Heart right ventricle (tissue), 16 donors: ENCODE data around the gene FADD. TPM values are rescaled to one million over a fixed set of nuclear protein-coding genes. Genes with fewer than 3 reads are reported as not detected.
A peak's percentile ranks its signal among the peaks of the same experiment; 100 is the strongest.

ENCODE experiments used
- ATAC-seq, 8 donors: fragments of 200-7000 bp; cut with Tn5 transposase; one replicate each; pipeline ENCODE4 v1.9.1; 2020; ENCODE audit warnings: mild to moderate bottlenecking in 8 of 8, moderate library complexity in 8 of 8, moderate number of reproducible peaks in 1 of 8
- DNase-seq, 2 donors: peaks; one replicate each; pipeline ENCODE4 v3.0.0-alpha.2; 2020
- H3K27ac ChIP-seq, 10 donors: fragments of 200-600 bp; sonication (generic) in 2 of 10; one replicate each; pipeline versions ENCODE4 v1.5.0 to v1.8.0; 2020 to 2022; ENCODE audit warnings: mild to moderate bottlenecking in 3 of 10
- H3K27me3 ChIP-seq, 7 donors: fragments of 200-600 bp; one replicate each; pipeline ENCODE4 v1.8.0; 2021 to 2022; ENCODE audit warnings: mild to moderate bottlenecking in 2 of 7
- H3K36me3 ChIP-seq, 9 donors: fragments of 200-600 bp; sonication (generic) in 1 of 9; one replicate each; pipeline versions ENCODE4 v1.5.0 to v1.8.0; 2020 to 2022; ENCODE audit warnings: mild to moderate bottlenecking in 2 of 9
- H3K4me1 ChIP-seq, 9 donors: fragments of 200-600 bp; sonication (generic) in 1 of 9; one replicate each; pipeline versions ENCODE4 v1.5.0 to v1.8.0; 2020 to 2022; ENCODE audit warnings: mild to moderate bottlenecking in 4 of 9
- H3K4me3 ChIP-seq, 10 donors: fragments of 200-600 bp; sonication (generic) in 2 of 10; one replicate each; pipeline versions ENCODE4 v1.5.0 to v1.8.0; 2020 to 2022; ENCODE audit warnings: mild to moderate bottlenecking in 7 of 10, moderate library complexity in 2 of 10
- H3K9me3 ChIP-seq, 11 donors: fragments of 200-600 bp in 10 of 11; sonication (generic) in 2 of 11; one replicate each; pipeline versions ENCODE4 v1.5.0 to v1.8.0; 2013 to 2022; ENCODE audit warnings: mild to moderate bottlenecking in 2 of 11, control low read depth in 1 of 11, moderate library complexity in 1 of 11
- WGBS, 2 donors: extraction: QIAGEN DNeasy Blood & Tissue Kit; methylation state at CpG; one replicate each; pipeline ENCODE4 v1.1.7; 2013; ENCODE audit warnings: inconsistent platforms in 1 of 2; 5-methylcytosine and 5-hydroxymethylcytosine counted together
- intact Hi-C, 10 donors: fragments of 100-400 bp; cut with DNase I; formaldehyde crosslinking; loops; one replicate each; pipeline versions ENCODE4 v1.11.1 to v1.14.2; 2022
- polyA plus RNA-seq, 2 donors: library from polyadenylated mRNA; stranded (reverse); fragments of 200-250 nt; gene quantifications; one replicate each; pipeline ENCODE4 v1.2.3, GENCODE V29; 2013
- total RNA-seq, 10 donors: library from RNA; stranded (reverse); fragmentation: NEBNext Ultra II Directional in 3 of 10; extraction: Animal tissue kit (Norgen Biotek cat#: 25700) in 3 of 10; gene quantifications; one replicate each; pipeline versions ENCODE4 v1.2.1 to v1.2.4, GENCODE V29; 2021 to 2023
- TF ChIP-seq, protein P1 (sequence below), 9 donors: fragments of 200-600 bp; sonication (generic) in 2 of 9; IDR thresholded peaks; one replicate each; pipeline versions ENCODE4 v1.5.0 to v1.8.0; 2021 to 2022; ENCODE audit warnings: antibody characterized with exemption in 9 of 9, mild to moderate bottlenecking in 5 of 9, moderate library complexity in 1 of 9
- donor health status: Arrhythmogenic right ventricular cardiomyopathy.
- donor health status: ischemic (EF 13 %, LVEDD 7.1; RV severe dilation, severe dysfunction).
- donor health status: healthy with polysubstance abuse.
- donor health status: DM: no; HTN: yes; CAD: no.
- donor health status: DM: no; HTN: no; CAD: no.
- donor health status: ischemic (EF 25% LVEDD 6.9; RV normal size, moderate dysfunction).
- donor health status: ischemic (EF 25% LVEDD 5.7; RV mildly dilated, moderate dysfunction).
- donor health status: healthy.
- donor health status: DM: yes; HTN: yes; CAD: no.
- donor health status: Ischemic cardiomyopathy.
- donor health status: ischemic (EF 35%, LVEDD 5.7; RV mildly dilated, moderate dysfunction).
- donor health status: nonischemic (EF 11% LVEDD 7.7; RV severe dilation, severe dysfunction).
- donor health status: DM: yes; HTN: yes; CAD: no.
- donor health status: PGD.
- donor health status: ischemic (EF 29% LVEDD 5.4; RV normal size, mild dysfunction).
- donor health status: nonischemic (EF 23%, LVEDD 6.1; RV moderate dilation, normal function).

FADD gene
- total and polyA plus RNA-seq, 12 donors: 4.8 to 16.9 (median 9.0) TPM

DNA sequence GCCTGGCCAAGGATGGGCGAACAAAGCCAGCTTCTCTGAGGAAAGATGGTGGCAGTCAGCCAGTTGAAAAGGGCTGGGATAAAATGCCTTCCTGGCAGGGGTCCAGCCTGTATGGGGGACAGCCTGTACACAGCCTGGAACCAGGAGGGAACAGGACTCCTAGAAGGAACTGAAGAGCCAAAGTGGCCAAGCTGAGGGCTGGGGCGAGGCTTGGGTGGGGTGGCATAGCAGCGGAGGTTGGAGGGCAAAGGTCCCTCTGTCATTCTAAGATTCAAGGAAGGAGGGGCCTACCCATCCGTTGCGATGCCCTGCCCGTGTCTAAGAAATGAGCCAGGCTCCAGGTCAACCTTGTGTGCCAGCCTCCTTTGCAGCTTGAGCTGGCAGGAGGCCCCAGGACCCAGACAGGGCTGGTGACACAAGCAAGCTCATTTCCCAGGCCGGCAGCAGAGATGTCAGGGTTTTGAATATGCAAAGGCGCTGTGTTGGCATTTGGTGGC lies 22.6 kb downstream of the FADD start:
- peak in 3 of 8 donors; percentile 33 to 51 (median 37) for ATAC-seq
- TF ChIP-seq, protein P1, sequence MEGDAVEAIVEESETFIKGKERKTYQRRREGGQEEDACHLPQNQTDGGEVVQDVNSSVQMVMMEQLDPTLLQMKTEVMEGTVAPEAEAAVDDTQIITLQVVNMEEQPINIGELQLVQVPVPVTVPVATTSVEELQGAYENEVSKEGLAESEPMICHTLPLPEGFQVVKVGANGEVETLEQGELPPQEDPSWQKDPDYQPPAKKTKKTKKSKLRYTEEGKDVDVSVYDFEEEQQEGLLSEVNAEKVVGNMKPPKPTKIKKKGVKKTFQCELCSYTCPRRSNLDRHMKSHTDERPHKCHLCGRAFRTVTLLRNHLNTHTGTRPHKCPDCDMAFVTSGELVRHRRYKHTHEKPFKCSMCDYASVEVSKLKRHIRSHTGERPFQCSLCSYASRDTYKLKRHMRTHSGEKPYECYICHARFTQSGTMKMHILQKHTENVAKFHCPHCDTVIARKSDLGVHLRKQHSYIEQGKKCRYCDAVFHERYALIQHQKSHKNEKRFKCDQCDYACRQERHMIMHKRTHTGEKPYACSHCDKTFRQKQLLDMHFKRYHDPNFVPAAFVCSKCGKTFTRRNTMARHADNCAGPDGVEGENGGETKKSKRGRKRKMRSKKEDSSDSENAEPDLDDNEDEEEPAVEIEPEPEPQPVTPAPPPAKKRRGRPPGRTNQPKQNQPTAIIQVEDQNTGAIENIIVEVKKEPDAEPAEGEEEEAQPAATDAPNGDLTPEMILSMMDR (IDR thresholded peaks at IDR 0.05): no peak
- intact Hi-C loops: loop anchor here in 1 of 10 donors (1.0 kb wide), 1 partner anchor 14 kb away; no protein-coding TSS in a partner anchor

DNA sequence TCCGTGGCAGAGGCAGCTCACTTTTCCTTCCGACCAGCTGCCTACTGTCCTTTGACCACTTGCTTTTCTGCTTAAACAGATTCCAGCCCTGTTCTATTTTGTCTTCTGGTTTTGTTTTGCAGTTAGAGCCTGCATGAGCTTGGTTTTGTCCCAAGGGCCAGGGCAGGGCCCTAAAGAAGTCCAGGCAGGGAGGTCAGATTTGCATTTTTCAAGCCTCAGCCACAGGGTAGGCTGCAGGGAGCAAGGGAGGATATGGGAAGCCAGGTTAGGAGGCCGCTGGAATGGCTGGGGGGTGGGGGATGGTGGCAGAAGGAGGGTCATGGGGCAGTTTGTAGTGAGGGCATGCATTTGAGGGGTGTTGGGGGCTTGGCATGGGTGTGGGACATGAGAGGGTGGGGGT lies 23.1 kb downstream of the FADD start:
- ATAC-seq (no peak), DNase-seq (no peak)
- Histone ChIP-seq H3K4me1 (peaks cover 0 to 9% (median 6%) of the 10 kb centered on the region in 9 donors), H3K9me3 (no peaks in the 10 kb centered on the region), H3K36me3 (no peaks in the 10 kb centered on the region), H3K27ac (no peak overlapping the region), H3K4me3 (no peak overlapping the region), H3K27me3 (no peaks in the 10 kb centered on the region)
- intact Hi-C loops: loop anchor here in 1 of 10 donors (1.0 kb wide), 1 partner anchor 13 kb away; no protein-coding TSS in a partner anchor
- 84 to 95% methylated on average over 3 of the region's 3 CpGs for WGBS, 2 donors
- TF ChIP-seq, protein P1 (IDR thresholded peaks at IDR 0.05): no peak

More for the DNA sequence above, 22.6 kb downstream of the FADD start:
- H3K27ac ChIP-seq: no peak overlapping the region
- no peaks in the 10 kb centered on the region for H3K27me3 ChIP-seq
- no peak overlapping the region for H3K4me3 ChIP-seq
- WGBS, 2 donors: 64 to 73% methylated on average over 8 of the region's 8 CpGs
- peaks cover 0 to 5% (median 1%) of the 10 kb centered on the region in 9 donors for H3K4me1 ChIP-seq
- no peak for DNase-seq
- no peaks in the 10 kb centered on the region for H3K36me3 ChIP-seq
- no peaks in the 10 kb centered on the region for H3K9me3 ChIP-seq

DNA sequence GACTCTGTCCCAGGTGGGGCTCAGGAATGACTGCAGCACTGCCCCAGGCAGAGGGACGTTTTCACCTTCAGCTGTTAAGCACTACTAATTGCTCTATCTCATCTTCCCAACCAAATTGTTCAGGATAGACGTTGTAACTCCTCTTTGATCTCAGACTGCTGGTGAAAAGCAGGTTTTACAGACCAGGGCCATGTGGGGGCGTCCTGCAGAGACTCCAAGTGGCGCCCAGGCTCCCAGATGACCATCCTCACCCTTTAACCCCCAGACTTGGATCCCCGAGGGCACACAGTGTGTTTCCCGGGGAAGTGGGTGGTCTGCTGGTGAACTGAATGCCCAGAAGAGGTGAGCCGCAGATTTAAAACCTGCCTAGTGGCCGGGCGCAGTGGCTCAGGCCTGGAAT lies 23.9 kb downstream of the FADD start:
- Histone ChIP-seq H3K36me3 (no peaks in the 10 kb centered on the region), H3K4me3 (no peak overlapping the region), H3K27me3 (no peaks in the 10 kb centered on the region), H3K27ac (no peak overlapping the region), H3K4me1 (peaks cover 0 to 15% (median 6%) of the 10 kb centered on the region in 9 donors), H3K9me3 (no peaks in the 10 kb centered on the region)
- DNase-seq (no peak), ATAC-seq (no peak)
- 53 to 61% methylated on average over 9 of the region's 9 CpGs for WGBS, 2 donors
- TF ChIP-seq, protein P1 (IDR thresholded peaks at IDR 0.05): peak in 2 of 9 donors; percentile 8 to 13
- intact Hi-C loops: loop anchor here in 1 of 10 donors (1.0 kb wide), 1 partner anchor 12 kb away; no protein-coding TSS in a partner anchor

- Histone ChIP-seq H3K27ac (no peak overlapping the region), H3K4me3 (no peak overlapping the region), H3K4me1 (peaks cover 0 to 15% (median 6%) of the 10 kb centered on the region in 9 donors), H3K27me3 (no peaks in the 10 kb centered on the region), H3K36me3 (no peaks in the 10 kb centered on the region), H3K9me3 (peaks cover 0 to 6% (median 0%) of the 10 kb centered on the region in 11 donors)
- DNase-seq (no peak), ATAC-seq (no peak)
- intact Hi-C loops: no loop called here
- WGBS, 2 donors: 91 to 92% methylated on average over 10 of the region's 10 CpGs
- TF ChIP-seq, protein P1 (IDR thresholded peaks at IDR 0.05): no peak
Observed at GRCh38 chr11:70229737-70230136, 26.6 kb downstream of the FADD start.
